TTC549 (cell line): ENCODE measurements around the gene AIDA.

Experiments used
- FAIRE-seq: peaks from 2 replicates; lab custom pipeline; 2012; peaks lifted over from hg19 to GRCh38; lab: Jason Lieb, UNC

The AIDA gene

DNA sequence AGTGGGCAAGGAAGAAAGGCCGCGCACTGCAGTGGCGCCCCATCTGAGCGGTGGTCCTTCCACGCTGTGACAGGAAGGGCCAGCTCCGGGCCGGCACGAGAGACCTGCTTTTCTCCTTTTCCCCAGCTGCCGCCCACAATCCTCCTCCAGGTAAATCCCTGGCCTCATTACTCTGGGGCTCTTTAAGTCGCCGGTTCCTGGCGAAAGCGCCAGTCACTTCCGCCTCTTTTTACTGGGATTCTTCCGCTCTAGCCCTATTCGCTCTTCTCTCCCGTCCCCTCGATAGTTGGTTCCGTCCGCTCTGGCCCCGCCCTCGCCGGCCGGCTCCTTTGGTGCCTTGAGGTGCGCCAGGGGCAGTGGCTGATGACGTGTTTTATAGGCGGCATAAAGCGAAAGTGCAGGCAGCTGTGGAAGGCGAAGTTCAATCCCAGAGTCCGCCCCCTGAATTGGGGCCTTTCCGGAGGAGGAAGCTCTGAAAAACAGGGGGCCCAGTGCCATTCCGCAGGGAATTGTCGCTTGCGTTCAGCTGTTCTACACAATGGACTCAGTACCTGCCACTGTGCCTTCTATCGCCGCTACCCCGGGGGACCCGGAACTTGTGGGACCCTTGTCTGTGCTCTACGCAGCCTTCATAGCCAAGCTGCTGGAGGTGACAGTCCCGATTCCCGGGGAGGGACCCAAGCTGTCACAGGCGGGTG lies 68.2 kb downstream of the AIDA start:
- peak; percentile 99 for FAIRE-seq

DNA sequence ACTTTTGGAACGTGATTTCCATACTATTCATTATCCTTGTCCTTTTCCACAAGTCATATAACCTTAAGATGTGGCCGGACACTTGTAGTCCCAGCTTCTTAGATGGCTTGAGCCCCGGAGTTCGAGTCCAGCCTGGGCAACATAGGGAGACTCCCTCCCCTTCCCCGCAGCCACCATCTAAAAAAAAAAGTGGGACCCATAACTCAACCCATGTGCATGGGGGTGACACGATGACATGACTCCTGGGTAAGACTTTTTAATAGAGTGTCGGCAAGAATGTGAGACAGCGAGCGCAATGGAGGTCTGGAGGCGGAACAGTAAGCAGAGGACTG lies 68.7 kb downstream of the AIDA start:
- FAIRE-seq = peak; percentile 47

DNA sequence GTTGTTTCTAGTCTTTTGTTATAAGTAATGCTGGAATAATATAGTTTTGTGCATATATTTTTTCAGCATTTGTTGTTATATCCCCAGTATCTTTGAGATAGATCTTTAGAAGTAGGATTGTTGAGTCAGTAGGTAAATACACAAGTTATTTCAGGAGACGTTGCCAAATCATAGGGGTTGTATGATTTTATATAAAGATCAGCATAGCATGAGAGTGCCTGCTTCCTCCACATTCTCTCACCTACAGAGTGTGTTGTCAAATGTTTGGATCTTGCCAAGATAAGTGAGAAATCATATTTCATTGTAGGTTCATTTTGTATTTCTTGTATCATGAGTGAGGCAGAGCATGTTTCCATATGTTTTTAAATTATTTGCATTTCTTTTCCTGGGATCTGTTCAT lies 69.8 kb downstream of the AIDA start:
- no peak for FAIRE-seq

DNA sequence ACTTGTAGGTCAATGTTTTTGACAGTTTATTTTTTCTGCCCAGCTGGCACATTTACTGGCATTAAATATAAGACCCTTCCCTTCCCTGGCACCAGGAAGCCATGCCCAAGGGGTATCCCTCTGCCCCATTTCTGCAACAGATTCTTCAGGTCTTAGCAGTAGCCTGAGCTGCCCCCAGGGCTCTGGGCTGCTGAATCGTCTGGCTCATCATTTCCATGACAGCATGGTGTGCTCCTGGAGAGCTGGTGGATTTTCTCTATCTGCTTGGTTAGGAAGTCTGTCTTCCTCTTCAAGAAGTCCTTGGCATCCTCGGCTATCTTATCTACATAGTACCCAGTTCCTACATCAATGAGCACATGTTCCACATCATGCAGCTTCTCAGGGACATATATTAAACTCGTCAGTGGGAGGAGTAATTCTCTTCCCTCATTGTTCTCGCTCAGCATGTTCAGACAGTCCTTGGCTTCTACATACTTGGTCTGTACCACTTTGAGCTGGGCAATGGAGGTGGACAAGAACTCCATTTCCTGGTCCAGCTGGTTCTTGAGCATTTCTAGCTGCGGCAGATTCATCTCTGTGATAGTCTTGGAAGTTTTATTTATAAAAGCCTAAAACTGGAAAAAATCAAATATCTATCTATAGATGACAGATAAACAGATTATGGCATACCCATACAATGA lies 70.9 kb downstream of the AIDA start:
- peak; percentile 7 for FAIRE-seq

DNA sequence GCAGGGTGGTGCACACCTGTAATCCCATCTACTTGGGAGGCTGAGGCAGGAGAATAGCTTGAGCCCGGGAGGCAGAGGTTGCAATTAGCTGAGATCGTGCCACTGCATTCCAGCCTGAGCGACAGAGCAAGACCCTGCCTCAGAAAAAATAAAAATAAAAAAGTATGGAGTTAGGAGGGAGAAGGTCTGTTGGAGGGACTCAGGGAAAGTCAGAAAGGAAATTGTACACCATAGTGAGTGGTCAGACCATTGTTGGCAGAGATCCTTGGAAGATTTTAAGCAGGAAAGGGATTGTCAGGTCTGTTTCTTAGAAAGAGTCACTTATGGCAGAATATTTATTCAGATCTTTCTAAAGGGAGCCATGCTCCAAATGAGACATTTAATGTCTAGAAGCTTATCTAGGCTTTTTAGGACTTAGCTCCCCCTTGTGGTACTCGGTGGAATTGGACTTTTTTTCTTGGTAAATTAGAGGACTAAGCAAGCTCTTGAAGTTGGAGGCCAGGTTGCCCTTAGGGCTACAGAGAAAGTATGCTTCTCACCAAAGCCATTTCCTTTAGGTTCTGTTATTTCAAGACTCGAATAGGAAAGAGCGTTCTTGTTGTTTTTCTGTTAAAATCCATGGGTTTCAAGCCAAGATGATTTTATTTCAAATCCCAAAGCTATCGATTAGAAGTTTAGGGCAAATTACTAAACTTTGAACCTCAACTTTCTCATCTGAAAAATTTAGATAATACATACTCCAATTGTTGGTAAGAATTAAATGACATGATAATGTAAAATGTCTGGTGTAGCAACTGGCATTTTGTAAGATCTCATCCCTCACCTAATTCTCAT lies 77.9 kb downstream of the AIDA start:
- peak; percentile 98 for FAIRE-seq

DNA sequence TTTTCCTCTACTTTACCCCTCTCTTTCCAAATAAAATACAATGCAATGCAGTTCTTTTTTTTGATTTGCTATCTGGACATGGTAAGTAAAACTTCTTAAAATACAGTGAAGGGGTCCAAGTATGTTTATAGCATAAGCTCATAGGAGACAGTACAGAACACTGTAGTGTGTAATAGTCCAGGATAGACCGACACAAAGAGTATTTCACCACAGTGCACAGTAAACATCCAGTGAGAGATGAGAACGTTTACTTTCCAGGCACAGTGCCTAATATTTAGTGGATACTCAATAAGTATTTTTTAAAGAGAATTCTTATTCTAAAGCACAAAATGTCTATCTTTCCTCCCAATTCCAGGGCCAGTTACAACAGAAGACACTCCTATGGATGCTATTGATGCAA lies 79.5 kb downstream of the AIDA start:
- no peak for FAIRE-seq

DNA sequence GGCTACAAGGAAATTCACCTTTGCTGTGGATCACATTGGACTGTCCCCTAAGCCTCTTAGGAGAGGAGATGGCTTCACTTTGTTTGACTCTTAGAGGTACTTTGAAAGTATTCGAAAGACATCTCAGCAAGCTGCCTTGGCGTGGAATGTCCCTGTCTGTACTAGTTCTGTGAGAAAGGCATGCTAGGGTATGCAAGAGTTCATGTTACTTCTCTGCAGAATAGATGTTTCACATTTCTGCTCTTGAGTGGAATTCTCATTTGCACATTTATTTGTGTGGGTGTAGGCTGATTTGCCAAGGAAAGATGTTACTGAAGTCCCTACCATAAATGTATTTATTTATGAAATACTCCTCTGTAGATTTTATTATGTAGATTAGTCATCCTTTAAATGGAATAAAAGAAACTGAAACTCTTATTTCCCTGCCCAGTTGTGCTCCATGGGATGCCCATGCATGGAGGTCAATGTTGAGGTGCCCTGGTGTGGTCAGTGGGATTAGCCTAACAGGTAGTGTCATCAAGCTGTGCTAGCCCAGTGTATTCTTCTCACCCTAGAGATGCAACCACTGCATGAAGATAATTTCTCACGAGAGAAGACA lies 80.6 kb downstream of the AIDA start:
- FAIRE-seq = no peak

DNA sequence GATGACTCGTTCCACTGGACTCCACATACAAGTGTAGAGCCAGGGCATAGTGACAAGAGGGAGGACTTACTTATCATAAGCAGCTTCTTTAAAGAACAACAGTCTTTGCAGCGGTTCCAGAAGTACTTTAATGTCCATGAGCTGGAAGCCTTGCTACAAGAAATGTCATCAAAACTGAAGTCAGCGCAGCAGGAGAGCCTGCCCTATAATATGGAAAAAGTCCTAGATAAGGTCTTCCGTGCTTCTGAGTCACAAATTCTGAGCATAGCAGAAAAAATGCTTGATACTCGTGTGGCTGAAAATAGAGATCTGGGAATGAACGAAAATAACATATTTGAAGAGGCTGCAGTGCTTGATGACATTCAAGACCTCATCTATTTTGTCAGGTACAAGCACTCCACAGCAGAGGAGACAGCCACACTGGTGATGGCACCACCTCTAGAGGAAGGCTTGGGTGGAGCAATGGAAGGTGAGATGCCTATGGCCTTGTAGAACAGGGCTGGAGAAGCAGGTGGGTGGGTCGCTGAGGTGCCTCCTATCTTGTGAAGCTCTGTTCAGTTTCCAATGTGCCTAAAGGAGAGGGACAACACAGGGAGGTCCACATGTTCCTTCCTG lies 82.3 kb downstream of the AIDA start:
- no peak for FAIRE-seq

DNA sequence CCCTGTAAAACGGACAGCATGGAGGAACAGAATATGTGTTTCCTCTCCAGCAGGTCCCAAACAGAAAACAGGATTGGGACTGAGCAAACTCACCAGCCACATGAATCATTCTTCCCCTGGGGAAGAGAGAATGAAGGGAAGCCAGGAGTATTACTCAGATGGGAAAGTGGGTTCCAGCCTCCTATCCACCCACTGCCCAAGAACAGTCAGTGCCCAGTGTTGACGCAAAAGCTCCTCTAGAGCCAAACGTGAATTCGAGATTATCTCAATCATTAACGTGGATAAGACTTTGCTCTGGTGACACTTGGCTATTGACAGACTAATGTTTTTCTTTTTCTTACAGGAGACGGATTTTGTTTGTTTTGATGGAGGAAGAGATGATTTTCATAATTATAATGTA lies 85.1 kb downstream of the AIDA start:
- no peak for FAIRE-seq

DNA sequence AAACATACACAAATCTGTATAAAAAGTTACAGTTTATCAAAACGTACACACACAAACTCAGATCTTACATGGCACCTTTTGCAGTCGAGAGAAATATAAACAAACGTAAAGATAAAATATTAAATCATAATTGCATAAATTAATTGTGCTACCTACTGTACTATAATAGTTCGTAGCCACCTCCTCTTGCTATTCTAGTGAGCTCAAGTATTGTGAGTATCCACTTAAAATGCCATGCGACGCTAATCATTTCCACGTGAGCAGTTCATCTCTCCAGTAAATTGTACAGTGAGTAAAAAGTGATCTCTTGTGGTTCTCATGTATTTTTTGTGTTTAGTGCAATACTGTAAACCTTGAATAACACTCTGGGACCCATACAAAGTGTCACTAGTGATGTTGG lies 88.1 kb downstream of the AIDA start:
- peak; percentile 29 for FAIRE-seq

DNA sequence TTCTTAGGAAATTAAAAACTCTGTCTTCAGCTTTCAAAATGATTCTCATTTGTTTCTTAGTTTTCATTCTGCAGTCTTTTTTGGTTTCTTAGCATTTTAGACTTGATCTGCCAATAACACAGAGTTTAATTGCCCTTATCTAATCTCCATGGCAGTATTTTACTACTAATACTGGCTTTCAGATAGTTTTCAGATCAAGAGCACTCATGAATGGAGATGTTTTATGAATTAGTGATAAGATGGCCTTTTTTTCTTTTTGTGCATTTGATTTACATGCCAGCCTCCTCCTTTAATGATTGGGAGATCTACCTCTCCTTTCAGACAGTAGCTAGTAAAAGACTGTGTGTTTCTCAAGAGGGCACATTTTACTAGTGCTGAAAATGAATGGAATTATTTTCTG lies 88.8 kb downstream of the AIDA start:
- no peak for FAIRE-seq

DNA sequence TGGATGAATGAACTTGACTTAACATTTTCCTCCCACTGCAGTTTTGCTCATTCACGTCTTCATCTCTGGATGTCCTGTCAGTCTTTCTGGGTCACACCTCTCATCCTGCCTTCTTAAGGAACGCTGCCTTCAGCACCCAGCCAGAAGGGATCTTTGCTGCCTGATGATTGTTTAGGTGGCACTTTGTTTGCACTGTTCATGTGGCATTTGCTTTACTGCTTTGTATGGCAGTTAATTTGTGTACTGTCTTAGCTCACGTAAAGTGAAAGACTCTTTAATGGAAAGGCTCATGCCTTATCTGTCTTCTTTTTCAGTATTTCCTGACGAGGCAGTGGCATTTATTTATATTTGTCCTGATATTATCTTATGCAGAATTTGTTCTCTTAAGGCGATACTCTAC lies 89.5 kb downstream of the AIDA start:
- no peak for FAIRE-seq

DNA sequence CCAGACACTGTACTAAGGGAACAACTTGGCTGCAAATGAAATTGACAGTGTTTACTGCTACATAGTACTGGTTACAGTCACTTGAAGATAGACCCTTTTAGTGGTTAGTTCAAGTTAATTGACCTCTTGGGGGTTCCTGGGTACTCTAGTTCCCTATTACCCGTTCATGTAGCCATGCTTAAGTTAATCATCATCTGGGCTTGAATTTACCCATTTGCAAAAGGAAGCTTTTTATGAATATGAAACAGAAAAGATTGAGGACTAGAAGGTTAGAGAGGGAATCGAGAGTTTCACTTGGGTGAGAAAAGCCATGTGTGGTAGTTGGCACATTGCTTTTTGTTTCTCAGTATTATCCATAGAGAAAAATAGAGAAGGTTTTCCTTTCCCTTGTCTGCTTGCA lies 91.7 kb downstream of the AIDA start:
- no peak for FAIRE-seq

DNA sequence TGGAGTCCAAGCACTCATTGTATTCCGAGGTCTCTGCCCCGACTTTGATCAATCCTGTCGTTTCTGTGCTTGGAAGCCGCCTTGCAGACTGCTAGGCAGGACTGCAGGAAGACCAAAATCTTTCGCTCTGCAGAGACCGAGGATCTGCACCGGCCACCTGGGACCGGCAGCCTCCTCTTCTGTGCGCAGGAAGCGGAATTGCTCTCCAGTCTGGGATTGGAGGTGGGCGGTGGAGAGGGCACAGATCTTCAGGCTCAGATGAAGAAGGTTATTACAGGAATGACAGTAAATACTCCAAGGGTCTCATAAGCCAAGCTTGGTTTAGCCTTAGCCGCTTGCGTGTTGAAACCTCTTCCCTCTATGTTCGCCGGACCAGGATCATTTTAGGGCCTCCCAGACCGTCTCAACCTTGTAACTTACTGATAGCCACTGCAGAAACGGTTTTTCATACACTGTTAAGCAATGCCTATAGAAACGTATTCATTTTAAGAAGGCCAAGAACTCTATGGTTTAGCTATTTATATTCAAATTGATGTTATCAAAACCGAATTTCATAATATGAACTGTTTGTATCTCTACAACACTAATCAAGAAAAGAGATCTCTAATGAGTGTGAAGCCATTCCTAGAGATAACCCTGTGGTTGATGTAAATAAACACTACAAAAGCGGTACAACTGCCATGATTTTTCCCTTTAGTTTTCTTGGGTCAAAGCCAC lies 93.3 kb downstream of the AIDA start:
- FAIRE-seq = no peak
